ENCODE measurements around the gene TCAP.

The TCAP gene

DNA sequence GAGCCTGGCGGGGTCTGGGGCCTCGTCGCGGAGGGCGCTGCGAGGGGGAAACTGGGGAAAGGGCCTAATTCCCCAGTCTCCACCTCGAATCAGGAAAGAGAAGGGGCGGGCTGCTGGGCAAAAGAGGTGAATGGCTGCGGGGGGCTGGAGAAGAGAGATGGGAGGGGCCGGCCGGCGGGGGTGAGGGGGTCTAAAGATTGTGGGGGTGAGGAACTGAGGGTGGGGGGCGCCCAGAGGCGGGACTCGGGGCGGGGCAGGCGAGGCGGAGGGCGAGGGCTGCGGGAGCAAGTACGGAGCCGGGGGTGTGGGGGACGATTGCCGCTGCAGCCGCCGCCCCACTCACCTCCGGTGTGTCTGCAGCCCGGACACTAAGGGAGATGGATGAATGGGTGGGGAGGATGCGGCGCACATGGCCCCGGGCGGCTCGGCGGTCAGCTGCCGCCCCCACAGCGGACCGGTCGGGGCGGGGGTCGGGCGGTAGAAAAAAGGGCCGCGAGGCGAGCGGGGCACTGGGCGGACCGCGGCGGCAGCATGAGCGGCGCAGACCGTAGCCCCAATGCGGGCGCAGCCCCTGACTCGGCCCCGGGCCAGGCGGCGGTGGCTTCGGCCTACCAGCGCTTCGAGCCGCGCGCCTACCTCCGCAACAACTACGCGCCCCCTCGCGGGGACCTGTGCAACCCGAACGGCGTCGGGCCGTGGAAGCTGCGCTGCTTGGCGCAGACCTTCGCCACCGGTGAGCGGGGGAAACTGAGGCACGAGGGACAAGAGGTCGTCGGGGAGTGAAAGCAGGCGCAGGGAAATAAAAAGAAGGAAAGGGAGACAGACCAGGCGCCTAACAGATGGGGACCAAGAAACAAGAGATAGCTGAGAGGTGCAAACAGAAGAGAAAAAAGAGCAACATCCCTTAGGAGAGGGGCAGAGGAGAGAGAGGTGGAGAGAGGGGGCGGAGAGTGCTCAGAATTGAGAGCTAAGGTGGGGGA, 3.1 kb downstream of the TCAP start, which contains the start of gene PNMT:
Gene PNMT (plus strand): TSS at position 509 of the 980 bp plus-strand sequence. CDS start 23 bp downstream, at position 532.
- DNase-seq: no peak

DNA sequence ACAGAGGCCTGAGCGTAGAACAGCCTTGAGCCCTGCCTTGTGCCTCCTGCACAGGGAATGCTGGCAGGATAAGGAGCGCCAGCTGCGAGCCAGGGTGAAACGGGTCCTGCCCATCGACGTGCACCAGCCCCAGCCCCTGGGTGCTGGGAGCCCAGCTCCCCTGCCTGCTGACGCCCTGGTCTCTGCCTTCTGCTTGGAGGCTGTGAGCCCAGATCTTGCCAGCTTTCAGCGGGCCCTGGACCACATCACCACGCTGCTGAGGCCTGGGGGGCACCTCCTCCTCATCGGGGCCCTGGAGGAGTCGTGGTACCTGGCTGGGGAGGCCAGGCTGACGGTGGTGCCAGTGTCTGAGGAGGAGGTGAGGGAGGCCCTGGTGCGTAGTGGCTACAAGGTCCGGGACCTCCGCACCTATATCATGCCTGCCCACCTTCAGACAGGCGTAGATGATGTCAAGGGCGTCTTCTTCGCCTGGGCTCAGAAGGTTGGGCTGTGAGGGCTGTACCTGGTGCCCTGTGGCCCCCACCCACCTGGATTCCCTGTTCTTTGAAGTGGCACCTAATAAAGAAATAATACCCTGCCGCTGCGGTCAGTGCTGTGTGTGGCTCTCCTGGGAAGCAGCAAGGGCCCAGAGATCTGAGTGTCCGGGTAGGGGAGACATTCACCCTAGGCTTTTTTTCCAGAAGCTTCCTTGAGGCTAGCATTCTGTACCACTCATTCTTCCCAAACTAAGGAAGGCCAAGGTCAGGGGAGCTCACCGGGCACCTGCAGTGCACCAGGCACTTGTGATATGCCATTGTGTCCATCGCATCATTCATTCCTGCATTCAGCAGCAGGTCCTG, 5.0 kb downstream of the TCAP start:
- no peak for DNase-seq

DNA sequence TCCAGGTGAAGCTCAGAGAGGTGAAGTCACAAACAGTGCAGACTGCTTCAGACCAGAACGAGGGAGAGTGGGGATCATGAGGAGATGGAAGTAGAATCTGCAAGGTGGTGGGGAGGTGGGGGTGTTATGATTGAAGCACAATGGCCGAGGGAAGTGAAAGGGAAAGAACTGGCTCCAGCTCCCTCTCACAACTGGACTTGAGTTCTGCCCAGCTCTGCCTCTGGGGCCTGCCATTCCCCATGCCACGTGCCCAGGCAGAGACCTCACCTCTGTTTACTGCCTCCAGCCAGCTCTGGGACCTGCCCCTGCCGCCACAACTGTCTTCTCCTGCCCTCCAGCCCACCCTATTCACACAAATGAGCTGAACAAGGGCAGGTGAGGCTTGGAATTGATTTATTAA, 5.6 kb downstream of the TCAP start:
- DNase-seq: no peak

DNA sequence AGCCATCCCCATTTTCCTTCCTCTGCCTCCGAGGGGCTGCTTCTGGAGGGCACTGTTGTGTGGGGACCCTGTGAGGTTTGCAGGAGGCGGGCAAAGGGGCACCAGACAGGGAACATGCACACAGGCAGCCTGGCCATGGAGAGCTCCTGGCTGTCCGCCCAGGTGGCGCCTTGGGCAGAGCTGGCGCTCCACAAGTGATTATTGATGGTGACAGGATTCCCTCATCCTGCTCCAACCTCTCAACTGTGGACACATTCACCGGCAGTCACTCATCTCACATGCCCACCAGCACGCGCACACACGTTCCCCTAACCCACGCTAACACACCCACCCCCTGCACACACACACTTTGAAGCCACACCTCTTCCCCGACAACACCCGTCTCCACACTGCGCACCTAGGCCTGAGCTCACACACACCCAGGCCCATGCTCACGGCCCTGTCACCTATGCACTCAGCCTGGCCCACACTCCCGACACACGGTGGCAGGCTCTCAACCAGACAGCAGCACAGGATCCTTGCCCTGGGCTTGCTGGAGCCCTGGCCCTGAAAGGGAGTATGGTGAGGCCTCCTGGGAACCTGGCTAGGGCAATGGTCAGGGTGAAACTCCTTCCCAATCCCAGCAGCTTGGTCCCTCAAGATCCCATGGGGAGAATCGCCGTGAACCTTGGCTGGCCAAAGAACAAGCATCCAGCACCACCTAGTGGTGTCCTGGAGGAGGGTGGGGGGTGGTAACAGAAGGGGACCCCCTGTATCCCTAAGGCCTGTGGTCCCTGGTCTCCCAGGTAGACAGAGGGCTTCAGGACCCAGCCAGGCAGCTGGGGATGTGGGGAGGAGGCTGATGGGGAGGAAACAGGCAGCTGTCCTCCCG, 6.7 kb downstream of the TCAP start:
- no peak for DNase-seq

DNA sequence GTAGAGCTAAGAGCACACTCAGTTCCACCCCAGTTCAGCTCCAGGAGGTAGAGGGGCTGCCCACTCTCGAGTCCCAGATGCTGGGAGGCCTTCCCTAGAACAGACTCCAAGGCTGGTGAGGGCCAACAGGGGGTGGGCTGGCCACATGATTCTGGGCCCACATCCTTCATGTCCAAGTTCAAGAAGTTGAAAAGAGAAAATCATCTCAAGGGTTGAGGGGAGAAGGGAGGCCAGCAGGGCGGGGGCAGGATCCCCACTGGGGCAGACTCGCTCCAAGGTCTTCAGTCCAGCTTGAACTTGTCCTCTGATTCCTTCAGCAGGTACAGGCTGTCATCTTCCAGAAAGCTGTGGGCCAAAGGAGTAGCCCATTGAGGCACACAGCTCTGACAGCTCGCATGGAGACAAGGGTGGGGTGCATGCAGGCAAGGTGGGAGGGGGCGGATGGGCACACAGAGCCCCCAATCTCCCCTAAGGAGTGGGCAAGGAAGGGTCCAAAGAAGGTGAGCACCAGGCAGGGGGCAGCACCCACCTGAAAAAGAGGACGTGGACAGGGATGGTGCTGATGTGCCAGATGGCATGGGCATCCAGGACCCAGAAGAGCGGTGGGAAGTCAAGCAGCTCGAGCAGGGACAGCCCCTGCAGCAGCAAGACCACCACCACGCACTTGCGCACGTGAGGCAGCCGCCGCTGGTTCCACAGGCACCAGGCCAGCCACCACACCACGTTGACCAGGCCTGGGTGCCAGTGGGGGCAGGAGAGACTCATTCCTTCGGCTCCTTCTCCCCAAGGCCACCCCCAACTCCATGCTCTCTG, 7.6 kb downstream of the TCAP start:
- DNase-seq: no peak

DNA sequence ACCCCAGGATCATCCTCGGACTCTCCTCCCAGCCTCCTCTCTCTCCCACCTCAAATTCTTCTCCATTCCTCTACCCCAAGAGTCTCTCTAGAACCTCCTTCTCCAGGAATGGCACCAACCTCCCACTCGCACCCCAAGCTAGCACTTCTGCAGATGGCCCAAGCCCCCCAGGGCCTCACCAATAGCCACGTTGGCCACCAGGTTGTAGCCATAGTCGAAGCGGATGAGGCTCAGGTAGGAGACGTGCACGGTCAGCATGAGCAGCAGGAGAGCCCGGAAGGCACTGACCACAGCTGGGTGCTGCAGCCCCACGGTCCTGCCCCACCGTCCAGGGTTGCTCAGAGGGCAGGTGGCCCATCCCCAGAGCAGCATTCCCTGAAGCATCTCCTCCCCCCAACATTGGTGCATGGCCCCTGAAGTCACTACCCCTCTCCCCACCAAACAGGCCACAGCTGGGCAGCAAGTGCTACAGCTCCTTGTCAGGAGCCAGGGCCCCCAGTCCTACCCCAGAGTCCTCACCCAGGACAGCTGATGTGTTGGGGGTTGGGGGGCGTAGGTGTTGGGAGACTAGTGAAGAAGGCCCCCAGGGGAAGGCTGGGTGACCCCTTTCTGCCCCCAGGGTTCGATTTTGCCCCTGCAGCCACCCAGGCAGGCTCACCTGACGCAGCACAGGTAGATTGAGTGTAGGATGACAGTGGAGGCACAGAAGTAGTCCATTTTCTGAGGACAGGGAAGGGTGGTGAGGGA, 8.4 kb downstream of the TCAP start:
- DNase-seq: no peak

GRCh38 chr17:39674179-39674578, 9.0 kb downstream of the TCAP start:
- DNase-seq: no peak

GRCh38 chr17:39674702-39675389, 9.7 kb downstream of the TCAP start:
- no peak for DNase-seq

DNA sequence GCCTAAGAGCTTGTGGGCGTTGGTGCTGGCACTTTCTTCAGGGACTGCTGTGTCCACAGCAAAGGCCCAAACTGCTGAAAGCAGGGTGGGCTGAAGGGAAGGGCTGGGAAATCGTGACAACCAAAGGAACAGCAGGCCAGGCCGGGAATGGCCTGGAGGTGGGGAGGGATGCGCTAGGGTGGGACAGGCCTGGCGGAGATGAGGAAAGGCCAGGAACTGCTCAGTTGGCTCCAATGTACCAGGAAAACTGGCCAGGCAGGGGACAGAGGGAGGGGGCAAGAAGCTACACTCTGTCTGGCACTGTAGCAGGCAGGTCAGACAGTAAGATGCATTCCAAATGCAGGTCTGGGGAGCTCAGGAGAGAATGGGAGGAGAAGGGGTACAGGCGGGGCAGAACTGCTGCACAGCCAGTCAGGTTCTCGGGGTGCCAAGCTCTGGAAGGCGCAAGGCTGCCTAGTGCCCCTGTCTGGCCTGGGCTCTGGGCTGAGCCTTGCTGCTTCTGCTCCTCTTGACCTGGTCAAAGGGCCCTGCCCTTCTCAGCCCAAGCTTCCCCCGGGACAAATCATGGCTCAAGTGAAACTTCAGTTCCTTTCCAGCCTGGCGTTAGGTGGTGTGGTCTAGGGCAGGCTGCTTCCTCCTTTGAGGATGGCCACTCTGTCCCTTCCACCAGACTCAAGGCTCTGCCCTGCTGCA, 10.4 kb downstream of the TCAP start:
- no peak for DNase-seq

- peak; percentile 43 for DNase-seq
Measured at GRCh38 chr17:39676198-39676819, 11.2 kb downstream of the TCAP start.

- DNase-seq: no peak
Measured at GRCh38 chr17:39677072-39677471, 11.9 kb downstream of the TCAP start.

GRCh38 chr17:39677542-39678339, 12.6 kb downstream of the TCAP start:
- DNase-seq: no peak

DNA sequence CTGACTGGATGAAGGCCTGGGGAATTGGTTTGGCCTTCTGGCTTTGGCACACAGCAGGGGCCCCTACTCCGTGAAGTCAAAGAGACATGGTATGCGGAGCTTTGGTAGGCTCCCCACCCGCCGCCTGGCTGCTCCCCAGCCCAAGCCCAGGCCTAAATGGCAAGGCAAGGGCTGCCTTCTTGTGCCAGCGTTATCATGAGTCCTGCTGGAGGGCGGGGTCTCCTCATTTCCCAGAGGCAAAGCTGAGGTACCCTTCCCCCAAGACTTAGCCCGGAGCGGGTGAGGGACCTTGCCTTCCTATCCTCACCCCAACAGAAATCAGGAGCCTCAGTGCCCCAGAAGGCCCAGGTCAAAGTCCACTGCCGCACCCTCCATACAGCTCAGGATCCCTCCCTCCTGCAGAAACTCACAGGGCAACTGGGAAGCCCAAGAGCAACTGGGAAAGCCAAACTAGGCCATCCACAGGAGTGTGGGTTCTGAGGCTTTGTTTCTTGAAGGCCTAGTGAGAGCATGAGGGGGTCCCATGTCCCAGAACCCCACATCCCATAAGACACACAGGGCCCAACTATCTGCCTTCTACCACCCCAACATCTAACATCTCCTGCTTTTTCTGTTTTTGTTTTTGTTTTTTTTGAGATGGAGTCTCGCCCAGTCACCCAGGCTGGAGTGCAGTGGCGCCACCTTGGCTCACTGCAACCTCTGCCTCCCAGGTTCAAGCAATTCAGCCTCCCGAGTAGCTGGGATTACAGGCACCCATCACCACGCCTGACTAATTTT, 13.4 kb downstream of the TCAP start:
- no peak for DNase-seq

DNA sequence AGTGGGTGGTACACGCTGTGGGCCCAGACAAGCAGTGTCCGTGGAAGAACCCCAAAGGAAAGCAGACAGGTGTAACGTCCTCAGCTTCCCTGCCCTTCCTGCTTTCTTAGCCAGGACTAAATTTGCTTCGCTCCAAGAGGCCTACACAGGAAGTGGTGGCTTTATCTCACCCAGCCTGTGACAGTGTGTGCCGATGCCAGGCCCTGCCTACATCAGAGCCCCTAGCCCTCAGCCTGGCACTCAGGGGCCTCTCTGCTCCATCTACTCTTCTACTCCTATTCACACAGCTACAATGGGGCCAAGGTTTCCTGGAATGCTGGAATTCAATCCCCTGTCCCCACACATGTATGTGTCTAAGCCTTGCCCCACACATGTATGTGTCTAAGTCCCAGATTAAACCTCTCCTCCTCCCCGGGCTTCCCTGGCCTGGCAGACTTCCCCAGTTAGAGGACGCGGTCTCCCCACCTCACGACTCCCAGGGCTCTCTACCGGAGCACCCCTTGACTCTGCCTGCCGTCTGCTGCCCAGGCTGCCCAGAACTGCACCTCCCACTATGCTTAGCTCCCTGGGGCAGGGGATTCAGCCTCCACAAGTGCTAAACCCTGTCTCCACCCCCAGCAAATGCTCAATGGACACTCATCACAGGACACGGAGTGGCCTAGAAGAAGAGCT, 14.5 kb downstream of the TCAP start:
- peak; percentile 64 for DNase-seq

DNA sequence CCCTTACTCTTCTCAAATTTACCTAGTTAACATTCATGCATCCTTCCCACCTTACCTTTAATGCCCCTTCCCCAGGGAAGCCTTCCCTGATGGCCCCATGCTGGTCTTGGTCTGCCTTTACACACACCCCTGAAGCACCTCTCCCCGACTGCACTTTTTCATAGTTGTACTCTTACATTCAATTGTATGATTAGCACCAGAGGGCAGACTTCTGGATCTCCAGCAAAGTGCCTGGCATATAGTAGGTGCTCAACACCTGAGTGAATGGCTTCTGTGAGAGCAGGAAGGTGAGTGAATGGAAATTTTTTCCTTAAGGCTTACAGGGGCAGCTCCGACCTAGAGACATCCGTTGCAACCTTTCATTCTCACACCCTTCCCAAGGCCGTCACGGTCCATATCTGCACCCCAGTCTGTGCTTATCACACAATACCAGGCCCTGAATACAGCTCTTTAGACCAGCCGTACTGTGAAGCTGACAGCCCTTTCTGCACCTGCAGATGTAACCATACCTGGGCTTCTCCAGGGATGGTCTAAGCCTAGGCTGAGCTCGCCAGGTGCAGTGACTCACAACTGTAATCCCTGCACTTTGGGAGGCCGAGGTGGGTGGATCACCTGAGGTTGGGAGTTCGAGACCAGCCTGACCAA, 18.3 kb downstream of the TCAP start:
- no peak for DNase-seq
